HepG2 (cell line): ENCODE measurements around the gene THOC6. TPM values are rescaled to one million over a fixed set of nuclear protein-coding genes. Genes with fewer than 3 reads are reported as not detected.
A peak's percentile ranks its signal among the peaks of the same experiment; 100 is the strongest.
"Not testable (repeated sequence)": the region's sequence is repeated elsewhere in the genome, so short reads cannot be mapped to it uniquely, and the experiment has no call there.

Experiments used
- ATAC-seq: fragments of 200-7000 bp; cut with Tn5 transposase; 3 replicates; pipeline ENCODE4 v1.9.1; 2020; ENCODE audit warnings: mild to moderate bottlenecking, moderate library complexity
- BruUV-seq: library from RNA; stranded (reverse); fragments of 400-500 nt; replicated peaks from 2 replicates; lab custom pipeline; 2021; lab: Mats Ljungman, UMichigan
- CTCF ChIA-PET: fragments of 300-600 bp; formaldehyde crosslinking; extraction: SDS; loops from one replicate; lab custom pipeline; 2021; ENCODE audit warnings: low total read pairs, inconsistent platforms, low intra/inter-chr PET ratio; lab: Yijun Ruan, JAX
- POLR2A ChIA-PET: fragments of 350-600 bp; sonication (Branson Sonifier 250); formaldehyde crosslinking; loops from one replicate; lab custom pipeline; 2020; ENCODE audit warnings: antibody characterized with exemption, inconsistent platforms; lab: Yijun Ruan, JAX
- DNase-seq: peaks from one replicate; pipeline ENCODE4 v3.0.0-alpha.2; 2015; ENCODE audit warnings: low spot score
- FAIRE-seq: peaks from 3 replicates; lab custom pipeline; 2011; peaks lifted over from hg19 to GRCh38; lab: Jason Lieb, UNC
- H2AFZ ChIP-seq: one replicate; pipeline ENCODE4 v1.6.1; 2011; ENCODE audit warnings: low read length, inconsistent platforms
- H3K27ac ChIP-seq: fragments of 300-600 bp; 3 replicates; pipeline ENCODE4 v1.8.0; 2011; ENCODE audit warnings: mixed run types, mild to moderate bottlenecking, mixed read lengths, low read length, inconsistent platforms; ENCODE audit not compliant: insufficient read depth; ENCODE audit errors: extremely low read length
- H3K27me3 ChIP-seq, 2 experiments: fragments of 200-600 bp in 1 of 2; 2 replicates in 1 of 2; 3 replicates in 1 of 2; pipeline versions ENCODE4 v1.6.0 to v1.8.0; 2011; ENCODE audit warnings: low read length in 2 of 2, mild to moderate bottlenecking in 2 of 2, moderate library complexity in 2 of 2, inconsistent platforms in 1 of 2; ENCODE audit not compliant: insufficient read depth in 2 of 2, control insufficient read depth in 1 of 2
- H3K36me3 ChIP-seq, 2 experiments: fragments of 200-600 bp in 1 of 2; replicated peaks in 1 of 2; 2 replicates in 1 of 2; 3 replicates in 1 of 2; pipeline versions ENCODE4 v1.5.1 to v1.8.0; 2011; ENCODE audit warnings: low read length in 2 of 2, inconsistent platforms in 1 of 2; ENCODE audit not compliant: insufficient read depth in 2 of 2, control insufficient read depth in 1 of 2
- H3K4me1 ChIP-seq: 2 replicates; pipeline ENCODE4 v1.5.1; 2012; ENCODE audit warnings: low read length, inconsistent platforms; ENCODE audit not compliant: insufficient read depth
- H3K4me2 ChIP-seq: 2 replicates; pipeline ENCODE4 v1.6.0; 2011; ENCODE audit warnings: low read depth, low read length, inconsistent platforms
- H3K4me3 ChIP-seq, 3 experiments: fragments of 200-600 bp in 1 of 3; sonication (generic), shearing (Covaris generic) in 1 of 3; replicated peaks in 1 of 3; 2 replicates each; pipeline ENCODE4 v1.5.1; 2011 to 2016; ENCODE audit warnings: low read length in 3 of 3, inconsistent platforms in 2 of 3, low read depth in 2 of 3, mild to moderate bottlenecking in 2 of 3, control low read depth in 1 of 3, mixed read lengths in 1 of 3; ENCODE audit not compliant: insufficient read depth in 1 of 3
- H3K79me2 ChIP-seq: one replicate; pipeline ENCODE4 v1.6.1; 2011; ENCODE audit warnings: low read length, inconsistent platforms; ENCODE audit not compliant: insufficient read depth
- H3K9ac ChIP-seq: 2 replicates; pipeline ENCODE4 v1.6.0; 2011; ENCODE audit warnings: mild to moderate bottlenecking, low read depth, low read length, inconsistent platforms; ENCODE audit not compliant: insufficient read depth
- H3K9me3 ChIP-seq: 2 replicates; pipeline ENCODE4 v1.5.1; 2012; ENCODE audit warnings: mild to moderate bottlenecking, low read length
- H4K20me1 ChIP-seq: 2 replicates; pipeline ENCODE4 v1.6.0; 2011; ENCODE audit warnings: inconsistent platforms, mild to moderate bottlenecking, low read length, moderate library complexity; ENCODE audit not compliant: insufficient read depth
- AGO1 ChIP-seq: fragments of 200-400 bp; formaldehyde crosslinking; IDR thresholded peaks from 2 replicates; pipeline ENCODE4 v1.6.1; 2017; ENCODE audit warnings: mild to moderate bottlenecking, low read depth, low read length, moderate library complexity; ENCODE audit not compliant: poor library complexity, severe bottlenecking
- KLF13 ChIP-seq: sonication (generic); formaldehyde crosslinking; IDR thresholded peaks from 2 replicates; pipeline ENCODE4 v1.4.0; 2020; ENCODE audit warnings: mild to moderate bottlenecking, missing genetic modification reagents
- ZNF891 ChIP-seq: sonication (generic); formaldehyde crosslinking; IDR thresholded peaks from 2 replicates; pipeline ENCODE4 v1.5.0; 2020; ENCODE audit warnings: mild to moderate bottlenecking, missing genetic modification reagents
- WGBS: methylation state at CpG from one replicate; pipeline ENCODE4 v1.1.6; 2017; ENCODE audit warnings: low lambda C conversion rate; 5-methylcytosine and 5-hydroxymethylcytosine counted together
- in situ Hi-C: cut with HindIII; loops from 2 replicates; pipeline ENCODE4 v1.10.0; 2017; ENCODE audit warnings: low pct_unique_long_range_greater_than_20kb; ENCODE audit not compliant: extremely low pct_ligation_motif_present
- intact Hi-C: fragments of 100-400 bp; cut with micrococcal nuclease; formaldehyde crosslinking; loops from one replicate; pipeline ENCODE4 v1.10.0; 2022; ENCODE audit not compliant: unreplicated experiment
- polyA plus RNA-seq, 8 experiments: library from polyadenylated mRNA; depleted of rRNA in 3 of 8; stranded (reverse) in 7 of 8; unstranded in 1 of 8; fragments of >200 nt; fragmentation: Illumina TruSeq in 4 of 8; extraction: Trizol in 4 of 8; gene quantifications; 2 replicates each; pipeline versions ENCODE4 v1.2.1 to v1.2.3, GENCODE V29; 2011 to 2016; ENCODE audit warnings: low read depth in 4 of 8, missing spikeins in 1 of 8, mixed read lengths in 1 of 8; ENCODE audit not compliant: insufficient read depth in 1 of 8
- total RNA-seq, 5 experiments: library from RNA; depleted of rRNA; stranded (reverse); fragments of >200 nt; fragmentation: Illumina TruSeq; extraction: Trizol; gene quantifications; 2 replicates each; pipeline ENCODE4 v1.2.3, GENCODE V29; 2016; ENCODE audit warnings: low read depth in 1 of 5
- TF ChIP-seq, protein P1 (sequence below): sonication (generic); formaldehyde crosslinking; IDR thresholded peaks from 2 replicates; pipeline ENCODE4 v1.4.0; 2020; ENCODE audit warnings: mild to moderate bottlenecking, missing genetic modification reagents
- TF ChIP-seq, protein P2 (sequence below): sonication (generic); formaldehyde crosslinking; IDR thresholded peaks from 2 replicates; pipeline ENCODE4 v1.4.0; 2020; ENCODE audit warnings: mild to moderate bottlenecking, missing genetic modification reagents, borderline replicate concordance

The THOC6 gene
- total and polyA plus RNA-seq, 2 of the 13 experiments (the other 11 are each of a cell fraction or from before 2014, with no cell fraction given), result 32.1 to 37.0 TPM

DNA sequence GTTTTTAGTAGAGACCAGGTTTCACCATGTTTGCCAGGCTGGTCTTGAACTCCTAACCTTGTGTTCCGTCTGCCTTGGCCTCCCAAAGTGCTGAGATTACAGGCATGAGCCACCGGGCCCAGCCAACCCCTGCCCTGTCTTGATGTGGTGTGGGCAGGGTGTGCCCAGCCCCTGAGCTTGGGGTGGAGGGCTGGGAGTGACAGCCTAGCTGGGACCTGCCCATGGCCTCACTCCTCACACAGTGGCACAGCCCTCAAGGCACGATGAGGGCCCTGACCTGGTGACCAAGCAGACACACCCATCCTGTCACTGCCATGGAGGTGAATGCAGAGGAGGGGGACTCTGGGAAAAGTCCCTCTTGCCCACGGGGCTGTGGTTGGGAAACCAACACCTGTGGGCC lies 44.7 kb downstream of the THOC6 start (continued):
- TF ChIP-seq, protein P1, sequence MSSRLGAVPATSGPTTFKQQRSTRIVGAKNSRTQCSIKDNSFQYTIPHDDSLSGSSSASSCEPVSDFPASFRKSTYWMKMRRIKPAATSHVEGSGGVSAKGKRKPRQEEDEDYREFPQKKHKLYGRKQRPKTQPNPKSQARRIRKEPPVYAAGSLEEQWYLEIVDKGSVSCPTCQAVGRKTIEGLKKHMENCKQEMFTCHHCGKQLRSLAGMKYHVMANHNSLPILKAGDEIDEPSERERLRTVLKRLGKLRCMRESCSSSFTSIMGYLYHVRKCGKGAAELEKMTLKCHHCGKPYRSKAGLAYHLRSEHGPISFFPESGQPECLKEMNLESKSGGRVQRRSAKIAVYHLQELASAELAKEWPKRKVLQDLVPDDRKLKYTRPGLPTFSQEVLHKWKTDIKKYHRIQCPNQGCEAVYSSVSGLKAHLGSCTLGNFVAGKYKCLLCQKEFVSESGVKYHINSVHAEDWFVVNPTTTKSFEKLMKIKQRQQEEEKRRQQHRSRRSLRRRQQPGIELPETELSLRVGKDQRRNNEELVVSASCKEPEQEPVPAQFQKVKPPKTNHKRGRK (CRISPR knock-in tag), result no peak
- TF ChIP-seq, protein P2, sequence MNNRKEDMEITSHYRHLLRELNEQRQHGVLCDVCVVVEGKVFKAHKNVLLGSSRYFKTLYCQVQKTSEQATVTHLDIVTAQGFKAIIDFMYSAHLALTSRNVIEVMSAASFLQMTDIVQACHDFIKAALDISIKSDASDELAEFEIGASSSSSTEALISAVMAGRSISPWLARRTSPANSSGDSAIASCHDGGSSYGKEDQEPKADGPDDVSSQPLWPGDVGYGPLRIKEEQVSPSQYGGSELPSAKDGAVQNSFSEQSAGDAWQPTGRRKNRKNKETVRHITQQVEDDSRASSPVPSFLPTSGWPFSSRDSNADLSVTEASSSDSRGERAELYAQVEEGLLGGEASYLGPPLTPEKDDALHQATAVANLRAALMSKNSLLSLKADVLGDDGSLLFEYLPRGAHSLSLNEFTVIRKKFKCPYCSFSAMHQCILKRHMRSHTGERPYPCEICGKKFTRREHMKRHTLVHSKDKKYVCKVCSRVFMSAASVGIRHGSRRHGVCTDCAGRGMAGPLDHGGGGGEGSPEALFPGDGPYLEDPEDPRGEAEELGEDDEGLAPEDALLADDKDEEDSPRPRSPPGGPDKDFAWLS (CRISPR knock-in tag), result no peak
- TF ChIP-seq KLF13 (CRISPR knock-in tag) (no peak), ZNF891 (no peak)

DNA sequence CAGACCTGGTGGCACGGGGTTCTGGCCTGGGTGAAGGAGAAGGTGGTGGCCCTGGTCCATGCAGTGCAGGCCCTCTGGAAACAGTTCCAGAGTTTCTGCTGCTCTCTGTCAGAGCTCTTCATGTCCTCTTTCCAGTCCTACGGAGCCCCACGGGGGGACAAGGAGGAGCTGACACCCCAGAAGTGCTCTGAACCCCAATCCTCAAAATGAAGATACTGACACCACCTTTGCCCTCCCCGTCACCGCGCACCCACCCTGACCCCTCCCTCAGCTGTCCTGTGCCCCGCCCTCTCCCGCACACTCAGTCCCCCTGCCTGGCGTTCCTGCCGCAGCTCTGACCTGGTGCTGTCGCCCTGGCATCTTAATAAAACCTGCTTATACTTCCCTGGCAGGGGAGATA lies 45.3 kb downstream of the THOC6 start:
- H4K20me1 ChIP-seq, ATAC-seq, H3K9ac ChIP-seq, H3K27ac ChIP-seq, BruUV-seq, H2AFZ ChIP-seq, intact Hi-C loops, H3K4me3 ChIP-seq, H3K4me2 ChIP-seq, DNase-seq, H3K9me3 ChIP-seq, FAIRE-seq, in situ Hi-C loops, CTCF ChIA-PET: not testable (repeated sequence)
- Histone ChIP-seq H3K79me2 (peaks cover 17% of the 10 kb centered on the region), H3K36me3 (peaks cover 9 to 16% of the 10 kb centered on the region in 2 experiments; a peak in 2 of 5 replicates), H3K4me1 (peaks cover 30% of the 10 kb centered on the region), H3K27me3 (peaks cover 2 to 10% of the 10 kb centered on the region in 2 experiments; a peak in 4 of 5 replicates)
- WGBS, result 89% methylated on average over 10 of the region's 11 CpGs
- TF ChIP-seq AGO1, result peak; percentile 82
- POLR2A ChIA-PET, result interaction anchor here (2.7 to 4.4 kb wide), 2 partner anchors 9 to 18 kb away, joined by 11 to 30 read pairs; no protein-coding TSS in a partner anchor
